SK-N-SH treated with all-trans-retinoic acid at 6 μM for 48 hours (cell line): ENCODE measurements around the gene KCNC3.
A peak's percentile ranks its signal among the peaks of the same experiment; 100 is the strongest.

ENCODE experiments used
- ATAC-seq: fragments of 200-7000 bp; cut with Tn5 transposase; 3 replicates; pipeline ENCODE4 v1.9.1; 2020; ENCODE audit warnings: mild to moderate bottlenecking, moderate library complexity
- BACH2 ChIP-seq: fragments of 250-450 bp; sonication (Bioruptor Pico); IDR thresholded peaks from 2 replicates; pipeline ENCODE4 v1.9.0; 2021; ENCODE audit warnings: mild to moderate bottlenecking, borderline replicate concordance
- CREB5 ChIP-seq: fragments of 250-450 bp; sonication (Bioruptor Pico); IDR thresholded peaks from 2 replicates; pipeline ENCODE4 v1.5.1; 2020; ENCODE audit warnings: low read depth, mild to moderate bottlenecking, moderate library complexity
- CSDC2 ChIP-seq: fragments of 250-450 bp; sonication (Bioruptor Pico); IDR thresholded peaks from 2 replicates; pipeline ENCODE4 v1.5.0; 2020; ENCODE audit warnings: mild to moderate bottlenecking, moderate library complexity
- CSRNP3 ChIP-seq: fragments of 250-450 bp; sonication (Bioruptor Pico); IDR thresholded peaks from 2 replicates; pipeline ENCODE4 v1.5.1; 2021; ENCODE audit warnings: mild to moderate bottlenecking, moderate library complexity
- ESRRG ChIP-seq: fragments of 250-450 bp; sonication (Bioruptor Pico); IDR thresholded peaks from 2 replicates; pipeline ENCODE4 v1.6.1; 2021; ENCODE audit warnings: mild to moderate bottlenecking
- GLIS3 ChIP-seq: fragments of 250-450 bp; sonication (Bioruptor Pico); IDR thresholded peaks from 2 replicates; pipeline ENCODE4 v1.5.0; 2020; ENCODE audit warnings: mild to moderate bottlenecking, moderate library complexity
- ISL1 ChIP-seq: fragments of 250-450 bp; sonication (Bioruptor Pico); IDR thresholded peaks from 2 replicates; pipeline ENCODE4 v2.1.2; 2022; ENCODE audit warnings: mild to moderate bottlenecking, moderate library complexity
- OSR1 ChIP-seq: fragments of 250-450 bp; sonication (Bioruptor Pico); IDR thresholded peaks from 2 replicates; pipeline ENCODE4 v1.8.0; 2022; ENCODE audit warnings: moderate library complexity, mild to moderate bottlenecking, inconsistent platforms
- PATZ1 ChIP-seq: fragments of 250-450 bp; sonication (Bioruptor Pico); IDR thresholded peaks from 2 replicates; pipeline ENCODE4 v1.8.0; 2020; ENCODE audit warnings: mild to moderate bottlenecking, moderate library complexity, borderline replicate concordance
- POU6F1 ChIP-seq: fragments of 250-450 bp; sonication (Bioruptor Pico); IDR thresholded peaks from 2 replicates; pipeline ENCODE4 v1.8.0; 2021; ENCODE audit warnings: low read depth, mild to moderate bottlenecking, moderate library complexity, borderline replicate concordance
- PPARA ChIP-seq: fragments of 250-450 bp; sonication (Bioruptor Pico); IDR thresholded peaks from 2 replicates; pipeline ENCODE4 v1.5.0; 2020; ENCODE audit warnings: mild to moderate bottlenecking, borderline replicate concordance
- SNAI2 ChIP-seq: fragments of 250-450 bp; sonication (Bioruptor Pico); IDR thresholded peaks from 2 replicates; pipeline ENCODE4 v1.5.0; 2020; ENCODE audit warnings: mild to moderate bottlenecking, moderate library complexity
- TCF4 ChIP-seq: fragments of 250-450 bp; sonication (Bioruptor Pico); IDR thresholded peaks from 2 replicates; pipeline ENCODE4 v1.8.0; 2021; ENCODE audit warnings: mild to moderate bottlenecking, moderate library complexity, borderline replicate concordance
- ZFP3 ChIP-seq: fragments of 250-450 bp; sonication (Bioruptor Pico); IDR thresholded peaks from 2 replicates; pipeline ENCODE4 v1.5.0; 2020; ENCODE audit warnings: mild to moderate bottlenecking, moderate library complexity
- ZFP30 ChIP-seq: fragments of 450-650 bp; formaldehyde crosslinking; IDR thresholded peaks from 2 replicates; pipeline ENCODE4 v1.5.0; 2022; ENCODE audit warnings: mild to moderate bottlenecking, moderate library complexity
- ZNF565 ChIP-seq: fragments of 450-650 bp; formaldehyde crosslinking; conservative IDR thresholded peaks from 2 replicates; pipeline ENCODE4 v1.5.0; 2020; ENCODE audit warnings: low read depth, mild to moderate bottlenecking, moderate library complexity
- ZNF70 ChIP-seq: fragments of 450-650 bp; formaldehyde crosslinking; IDR thresholded peaks from 2 replicates; pipeline ENCODE4 v1.5.0; 2020; ENCODE audit warnings: mild to moderate bottlenecking, moderate library complexity

Gene KCNC3

GRCh38 chr19:50315773-50316448 is 13.3 kb downstream of the KCNC3 start:
- no peak for TF ChIP-seq CSDC2 (CRISPR knock-in tag)
- no peak for TF ChIP-seq OSR1
- no peak for TF ChIP-seq ESRRG
- TF ChIP-seq ZNF70 (CRISPR knock-in tag), result no peak
- no peak for TF ChIP-seq BACH2 (CRISPR knock-in tag)
- TF ChIP-seq, all 23 proteins: peak for 0
- ATAC-seq, result peak; percentile 67

GRCh38 chr19:50314724-50315708 is 14.2 kb downstream of the KCNC3 start:
- no peak for ATAC-seq
- TF ChIP-seq ZNF565 (CRISPR knock-in tag) (no peak), CREB5 (CRISPR knock-in tag) (no peak), TCF4 (no peak)

GRCh38 chr19:50313812-50314536 is 15.2 kb downstream of the KCNC3 start:
- ATAC-seq, result no peak
- no peak for TF ChIP-seq SNAI2
- no peak for TF ChIP-seq POU6F1 (CRISPR knock-in tag)
- no peak for TF ChIP-seq PATZ1 (CRISPR knock-in tag)
- no peak for TF ChIP-seq ZNF70 (CRISPR knock-in tag)
- no peak for TF ChIP-seq BACH2 (CRISPR knock-in tag)
- TF ChIP-seq CSRNP3 (CRISPR knock-in tag), result no peak
- no peak for TF ChIP-seq CSDC2 (CRISPR knock-in tag)
- no peak for TF ChIP-seq ZFP30 (CRISPR knock-in tag)
- no peak for TF ChIP-seq PPARA (CRISPR knock-in tag)
- TF ChIP-seq ISL1 (CRISPR knock-in tag), result no peak
- TF ChIP-seq CREB5 (CRISPR knock-in tag), result no peak
- TF ChIP-seq ZFP3 (CRISPR knock-in tag), result no peak
- TF ChIP-seq GLIS3 (CRISPR knock-in tag), result no peak
